Skeletal muscle tissue (tissue), 4 donors: ENCODE measurements around the gene KCNK3. TPM values are rescaled to one million over a fixed set of nuclear protein-coding genes. Genes with fewer than 3 reads are reported as not detected.

Source experiments
- H3K27ac ChIP-seq: one replicate; pipeline ENCODE4 v1.7.0; 2013; ENCODE audit warnings: mild to moderate bottlenecking, low read depth, low read length, inconsistent platforms
- H3K27me3 ChIP-seq, 3 donors: one replicate each; pipeline ENCODE4 v1.7.0; 2013; ENCODE audit warnings: low read length in 3 of 3; ENCODE audit not compliant: control insufficient read depth in 3 of 3, insufficient read depth in 3 of 3
- H3K36me3 ChIP-seq, 3 donors: one replicate each; pipeline ENCODE4 v1.7.0; 2013; ENCODE audit warnings: low read length in 3 of 3; ENCODE audit not compliant: control insufficient read depth in 3 of 3, insufficient read depth in 3 of 3
- H3K4me1 ChIP-seq, 3 donors: one replicate each; pipeline ENCODE4 v1.7.0; 2013; ENCODE audit warnings: low read length in 3 of 3, mild to moderate bottlenecking in 3 of 3; ENCODE audit not compliant: control insufficient read depth in 3 of 3, insufficient read depth in 3 of 3
- H3K4me3 ChIP-seq, 3 donors: one replicate each; pipeline ENCODE4 v1.7.0; 2013; ENCODE audit warnings: low read length in 3 of 3
- H3K9ac ChIP-seq, 3 donors: one replicate each; pipeline ENCODE4 v1.7.0; 2013; ENCODE audit warnings: low read length in 3 of 3, mild to moderate bottlenecking in 3 of 3, moderate library complexity in 2 of 3, low read depth in 1 of 3
- H3K9me3 ChIP-seq, 3 donors: one replicate each; pipeline ENCODE4 v1.7.0; 2013; ENCODE audit warnings: low read length in 3 of 3; ENCODE audit not compliant: control insufficient read depth in 3 of 3
- total RNA-seq: library from RNA; depleted of rRNA; stranded (reverse); fragments of >200 nt; gene quantifications from one replicate; pipeline ENCODE4 v1.2.3, GENCODE V29; 2014
- donor health status: Osteomylitis.

The KCNK3 gene
- total RNA-seq, 1 donor from 2014 or later, result 0.52 TPM

DNA sequence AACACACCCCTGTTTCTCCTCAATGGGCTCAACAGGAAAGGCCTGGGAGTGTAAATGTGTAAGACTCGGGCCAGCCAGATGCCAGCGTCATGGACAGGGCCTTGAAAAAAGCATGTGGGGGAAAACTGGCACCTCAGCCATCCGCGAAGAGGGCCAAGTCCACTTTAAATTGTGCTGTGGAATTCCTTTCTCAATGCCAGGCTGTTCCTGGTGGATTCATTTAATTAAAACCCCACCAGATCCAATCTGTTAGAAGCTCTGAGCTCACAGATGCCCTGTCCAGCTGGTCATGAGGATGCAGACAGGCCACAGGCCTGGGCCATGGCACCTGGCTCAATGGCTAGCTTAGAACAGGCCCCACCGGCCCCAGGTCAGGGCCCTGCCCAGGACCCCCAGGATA, 24.8 kb downstream of the KCNK3 start:
- no peak overlapping the region for H3K27ac ChIP-seq
- H3K4me1 ChIP-seq, result peaks cover 26 to 34% (median 32%) of the 10 kb centered on the region in 3 donors
- H3K9me3 ChIP-seq, result no peaks in the 10 kb centered on the region
- H3K9ac ChIP-seq, result no peak overlapping the region
- no peaks in the 10 kb centered on the region for H3K27me3 ChIP-seq
- no peak overlapping the region for H3K4me3 ChIP-seq
- no peaks in the 10 kb centered on the region for H3K36me3 ChIP-seq

DNA sequence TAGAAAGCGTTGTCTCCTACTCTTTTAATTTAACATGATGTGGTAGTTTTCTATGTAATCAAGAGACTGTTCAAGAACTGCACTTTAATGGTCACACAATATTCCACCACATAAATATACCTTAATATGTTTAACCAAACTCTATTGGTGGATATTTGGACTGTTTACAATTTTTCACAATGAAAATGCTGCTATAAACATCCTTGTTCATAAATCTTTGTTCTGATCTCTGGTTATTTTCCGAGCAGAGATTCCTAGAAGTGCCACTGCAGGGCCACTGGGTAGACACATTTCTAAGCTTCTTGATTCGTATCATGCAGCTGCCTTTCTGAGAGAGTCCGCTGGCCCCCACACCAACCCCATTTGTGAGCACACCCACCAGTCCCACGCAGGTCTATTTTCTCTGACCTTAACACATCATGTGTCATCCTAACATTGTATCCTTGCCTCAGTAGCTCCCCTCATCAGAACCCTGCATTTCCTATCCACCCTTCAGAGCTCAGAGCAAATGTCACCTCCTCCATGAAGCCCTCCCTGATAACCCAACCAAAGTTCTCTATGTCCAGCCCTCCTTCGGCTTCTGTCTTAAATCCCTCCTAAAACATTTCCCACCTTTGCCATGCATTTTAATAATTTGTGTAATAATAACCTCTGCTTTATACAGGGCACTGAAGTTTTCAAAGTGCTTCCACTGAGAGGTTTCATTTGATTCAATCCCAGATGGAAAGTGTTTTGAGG, 26.6 kb downstream of the KCNK3 start:
- Histone ChIP-seq H3K36me3 (no peaks in the 10 kb centered on the region), H3K27ac (no peak overlapping the region), H3K9ac (no peak overlapping the region), H3K27me3 (no peaks in the 10 kb centered on the region), H3K4me1 (peaks cover 23 to 39% (median 34%) of the 10 kb centered on the region in 3 donors), H3K4me3 (no peak overlapping the region), H3K9me3 (no peaks in the 10 kb centered on the region)

DNA sequence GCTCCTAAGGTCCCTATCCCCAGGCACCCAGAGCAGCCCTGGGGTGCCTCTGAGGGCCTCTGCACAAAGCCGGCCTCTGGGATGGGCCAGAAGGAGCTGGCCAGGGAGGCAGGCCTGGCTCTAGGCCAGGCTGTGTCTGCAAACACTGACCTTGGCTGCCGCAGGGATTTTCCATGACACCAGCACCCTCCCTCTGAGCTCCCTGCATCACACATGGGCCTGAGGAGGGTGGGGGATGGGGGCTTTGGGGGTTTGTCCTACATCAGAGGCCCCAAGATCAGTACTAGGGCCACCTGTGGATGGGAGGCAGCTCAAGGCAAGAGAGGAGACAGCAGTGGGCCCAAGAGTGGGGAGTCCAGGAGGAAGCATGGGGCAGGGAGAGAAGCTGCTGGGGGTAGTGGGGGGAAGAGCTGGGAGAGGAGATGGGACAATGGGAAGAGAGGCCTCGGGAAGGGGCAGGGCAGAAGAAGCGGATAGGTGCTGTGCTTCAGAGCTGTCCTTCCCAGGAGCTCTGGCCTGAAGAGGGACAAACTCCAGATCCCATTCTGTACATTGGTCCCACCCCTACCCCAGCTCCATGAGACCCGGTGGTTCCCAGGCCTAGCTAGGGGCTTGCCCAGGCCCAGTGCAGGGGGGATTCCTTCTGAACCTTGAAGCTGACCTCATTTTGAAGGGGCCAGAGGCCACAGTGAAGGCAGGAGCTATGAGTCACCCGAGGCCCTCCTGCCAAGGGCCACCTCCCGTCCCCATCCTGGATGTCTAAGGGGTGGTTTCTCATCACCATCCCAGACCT, 28.0 kb downstream of the KCNK3 start:
- peak overlapping the region; percentile 64 for H3K27ac ChIP-seq
- no peaks in the 10 kb centered on the region for H3K27me3 ChIP-seq
- no peaks in the 10 kb centered on the region for H3K36me3 ChIP-seq
- H3K9me3 ChIP-seq, result no peaks in the 10 kb centered on the region
- peaks cover 37 to 53% (median 48%) of the 10 kb centered on the region in 3 donors for H3K4me1 ChIP-seq
- H3K9ac ChIP-seq, result no peak overlapping the region
- H3K4me3 ChIP-seq, result no peak overlapping the region

DNA sequence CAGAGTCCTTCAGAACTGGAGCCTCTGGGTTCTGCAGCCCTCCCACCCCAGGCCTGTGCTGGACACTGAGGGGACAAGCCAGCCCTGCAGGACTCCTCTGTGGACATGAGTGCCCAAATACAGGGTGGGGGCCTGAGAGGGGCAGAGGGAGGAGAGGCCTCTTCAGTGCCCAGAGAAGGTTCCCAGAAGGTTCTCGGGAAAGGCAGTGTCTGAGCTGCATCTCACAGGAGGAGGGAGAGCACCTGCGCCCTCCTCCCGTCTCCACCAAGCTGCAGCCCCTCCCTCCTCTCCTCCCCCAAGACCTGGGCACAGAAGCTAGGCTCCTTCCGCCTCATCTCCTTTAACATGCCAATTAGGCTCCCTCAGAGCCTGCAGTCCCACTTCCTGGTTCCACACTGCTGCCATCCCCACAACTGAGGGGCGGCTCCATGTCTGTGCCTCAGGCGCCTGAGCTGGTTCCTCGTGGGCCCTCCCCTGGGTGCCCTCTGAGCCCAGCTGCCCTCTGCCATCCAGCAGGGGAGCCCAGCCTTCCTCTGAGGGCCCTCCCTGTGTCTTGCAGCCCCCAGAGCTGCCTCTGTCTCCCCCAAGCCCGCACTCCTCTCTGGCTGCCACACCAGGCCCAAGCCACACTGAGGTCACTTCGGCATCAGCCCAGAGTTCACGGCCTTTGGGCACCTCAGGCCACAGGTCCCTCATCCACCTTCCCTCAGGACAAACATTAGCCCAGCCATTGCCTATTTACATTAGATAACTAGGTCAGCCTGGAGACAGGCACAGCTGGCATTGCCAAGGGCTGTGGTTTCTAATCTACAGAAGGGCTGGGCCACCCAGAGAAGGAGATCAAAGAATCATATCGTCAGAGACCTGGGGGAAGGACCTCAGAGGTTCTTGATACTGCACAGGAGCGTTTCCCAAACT, 28.9 kb downstream of the KCNK3 start:
- H3K4me1 ChIP-seq, result peaks cover 38 to 55% (median 54%) of the 10 kb centered on the region in 3 donors
- no peaks in the 10 kb centered on the region for H3K36me3 ChIP-seq
- H3K27me3 ChIP-seq, result no peaks in the 10 kb centered on the region
- H3K27ac ChIP-seq, result peak overlapping the region; percentile 64
- peak overlapping the region in 1 of 3 donors; percentile 25 for H3K9ac ChIP-seq
- H3K9me3 ChIP-seq, result no peaks in the 10 kb centered on the region
- no peak overlapping the region for H3K4me3 ChIP-seq

- peaks cover 0 to 5% (median 5%) of the 10 kb centered on the region in 3 donors for H3K27me3 ChIP-seq
- no peak overlapping the region for H3K27ac ChIP-seq
Measured at GRCh38 chr2:26722328-26722727, 29.8 kb downstream of the KCNK3 start.

GRCh38 chr2:26722911-26723310, 30.4 kb downstream of the KCNK3 start:
- H3K9ac ChIP-seq, result no peak overlapping the region
- peaks cover 38 to 55% (median 54%) of the 10 kb centered on the region in 3 donors for H3K4me1 ChIP-seq
- H3K9me3 ChIP-seq, result no peaks in the 10 kb centered on the region
- H3K4me3 ChIP-seq, result no peak overlapping the region
- no peak overlapping the region for H3K27ac ChIP-seq
- H3K27me3 ChIP-seq, result peaks cover 4 to 11% (median 5%) of the 10 kb centered on the region in 3 donors
- no peaks in the 10 kb centered on the region for H3K36me3 ChIP-seq

More at GRCh38 chr2:26722328-26722727, 29.8 kb downstream of the KCNK3 start:
- Histone ChIP-seq H3K4me1 (peaks cover 38 to 55% (median 54%) of the 10 kb centered on the region in 3 donors), H3K36me3 (no peaks in the 10 kb centered on the region), H3K4me3 (no peak overlapping the region), H3K9me3 (no peaks in the 10 kb centered on the region), H3K9ac (no peak overlapping the region)

DNA sequence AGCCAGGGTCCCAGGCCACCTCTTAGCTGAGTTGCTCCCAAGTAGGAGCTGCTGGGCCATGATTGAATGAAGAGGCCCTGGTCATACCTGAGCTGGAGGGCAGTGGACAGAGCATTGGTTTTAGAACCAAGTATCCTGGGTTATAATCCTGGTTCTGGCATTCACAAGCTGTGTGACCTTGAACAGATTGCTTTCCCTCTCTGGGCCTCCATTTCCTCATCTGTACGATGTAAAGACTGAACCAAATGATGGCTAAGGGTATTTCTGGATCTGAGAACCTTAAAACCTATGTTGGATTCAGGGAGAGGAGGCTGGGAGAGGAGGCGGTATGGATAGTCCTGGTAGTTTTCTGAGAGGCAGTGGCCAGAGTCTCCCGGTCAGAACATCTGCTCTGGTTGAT, 31.0 kb downstream of the KCNK3 start:
- Histone ChIP-seq H3K4me1 (peaks cover 38 to 59% (median 55%) of the 10 kb centered on the region in 3 donors), H3K4me3 (no peak overlapping the region), H3K9ac (no peak overlapping the region), H3K27ac (peak overlapping the region; percentile 72), H3K36me3 (no peaks in the 10 kb centered on the region), H3K9me3 (no peaks in the 10 kb centered on the region), H3K27me3 (peaks cover 5 to 11% (median 8%) of the 10 kb centered on the region in 3 donors)

DNA sequence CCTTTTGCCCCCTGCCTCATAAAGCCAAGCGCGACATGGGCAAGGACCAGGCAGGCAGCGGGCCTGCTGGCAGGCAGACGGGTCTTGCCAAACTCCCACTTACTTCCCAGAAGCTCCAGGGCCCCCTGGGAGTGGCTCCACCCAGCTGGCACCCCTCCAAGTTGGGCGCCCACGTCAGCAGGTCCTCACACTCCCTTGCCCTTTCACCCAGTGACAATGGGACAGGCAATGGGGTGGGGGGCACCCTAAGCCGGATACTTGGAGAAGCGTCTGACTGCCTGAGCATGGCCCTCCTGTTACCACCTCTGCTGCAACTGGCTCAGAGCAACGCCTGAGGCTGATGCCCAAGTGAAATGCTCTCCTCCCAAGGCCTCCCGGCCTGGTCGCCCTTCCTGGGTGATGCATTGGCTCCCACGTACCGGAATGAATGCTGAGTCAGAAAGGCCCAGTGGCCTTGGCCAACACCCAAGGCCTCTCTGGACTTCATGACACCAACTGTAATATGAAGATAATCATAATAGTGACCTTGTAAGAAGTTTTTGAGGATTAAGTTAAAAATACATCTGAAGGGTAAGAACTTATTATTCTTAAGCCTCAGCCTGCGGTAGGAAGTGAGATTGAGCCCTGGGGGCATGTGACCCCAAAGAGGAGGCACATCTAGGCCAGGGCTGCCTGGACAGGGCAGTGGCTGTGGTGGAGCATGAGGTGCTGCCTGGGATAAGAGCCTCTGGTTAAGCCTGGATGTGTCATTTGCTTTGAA, 31.6 kb downstream of the KCNK3 start:
- no peaks in the 10 kb centered on the region for H3K9me3 ChIP-seq
- peak overlapping the region in 1 of 3 donors; percentile 54 for H3K9ac ChIP-seq
- H3K4me3 ChIP-seq, result no peak overlapping the region
- H3K36me3 ChIP-seq, result no peaks in the 10 kb centered on the region
- peaks cover 38 to 59% (median 55%) of the 10 kb centered on the region in 3 donors for H3K4me1 ChIP-seq
- peaks cover 5 to 11% (median 9%) of the 10 kb centered on the region in 3 donors for H3K27me3 ChIP-seq
- peak overlapping the region; percentile 72 for H3K27ac ChIP-seq
